Kidney glomerular epithelial cell (primary cell): ENCODE data around the gene LDLRAD3.
A peak's percentile ranks its signal among the peaks of the same experiment; 100 is the strongest.
"Not testable (repeated sequence)": the region's sequence is repeated elsewhere in the genome, so short reads cannot be mapped to it uniquely, and the experiment has no call there.

ENCODE experiments used
- DNase-seq: peaks from one replicate; lab custom pipeline; 2025; lab: John Stamatoyannopoulos, UW

The LDLRAD3 gene, protein sequence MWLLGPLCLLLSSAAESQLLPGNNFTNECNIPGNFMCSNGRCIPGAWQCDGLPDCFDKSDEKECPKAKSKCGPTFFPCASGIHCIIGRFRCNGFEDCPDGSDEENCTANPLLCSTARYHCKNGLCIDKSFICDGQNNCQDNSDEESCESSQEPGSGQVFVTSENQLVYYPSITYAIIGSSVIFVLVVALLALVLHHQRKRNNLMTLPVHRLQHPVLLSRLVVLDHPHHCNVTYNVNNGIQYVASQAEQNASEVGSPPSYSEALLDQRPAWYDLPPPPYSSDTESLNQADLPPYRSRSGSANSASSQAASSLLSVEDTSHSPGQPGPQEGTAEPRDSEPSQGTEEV

GRCh38 chr11:35943713-35944502, at the start of gene LDLRAD3:
TSS of gene LDLRAD3 (plus strand) at chr11:35944062. CDS start at chr11:35944099, 37 bp downstream.
- peak; percentile 53 for DNase-seq

DNA sequence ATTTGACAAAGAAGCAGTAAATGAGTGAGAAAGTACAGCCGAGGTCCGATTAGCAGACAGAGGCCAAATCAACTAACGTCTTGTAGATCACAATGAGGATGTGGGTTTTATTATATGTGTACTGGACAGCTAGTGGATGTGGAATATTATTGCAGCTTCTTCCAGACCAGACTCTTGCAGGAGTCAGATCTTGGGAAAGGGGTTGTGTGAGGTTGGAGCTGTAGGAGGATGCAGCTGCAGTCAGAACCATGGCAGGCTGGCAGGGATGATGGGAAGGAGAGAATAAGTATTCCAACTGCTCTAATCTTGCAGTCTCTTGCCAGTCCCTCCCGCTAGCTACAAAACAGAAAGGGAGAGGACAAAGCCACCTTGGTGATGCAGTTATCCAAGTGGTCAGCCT, 46.8 kb upstream of the LDLRAD3 start:
- DNase-seq: no peak

DNA sequence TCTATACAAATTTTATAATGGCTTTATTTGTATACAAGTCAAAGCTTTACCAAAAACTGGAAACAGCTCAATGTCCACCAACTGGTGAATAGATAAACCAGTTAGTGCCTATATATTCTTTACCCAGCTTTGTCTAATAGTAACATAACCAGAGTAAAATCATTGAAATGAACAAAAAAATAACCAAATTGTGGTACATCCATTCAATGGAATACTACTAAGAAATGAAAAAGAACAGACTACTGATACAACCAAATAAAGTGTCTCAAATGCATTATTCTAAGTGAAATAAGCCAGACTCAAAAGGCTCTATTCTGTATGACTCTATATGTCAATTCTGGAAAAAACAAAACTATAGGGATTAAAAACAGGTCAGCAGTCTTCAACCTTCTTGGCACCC, 40.9 kb upstream of the LDLRAD3 start:
- no peak for DNase-seq

DNA sequence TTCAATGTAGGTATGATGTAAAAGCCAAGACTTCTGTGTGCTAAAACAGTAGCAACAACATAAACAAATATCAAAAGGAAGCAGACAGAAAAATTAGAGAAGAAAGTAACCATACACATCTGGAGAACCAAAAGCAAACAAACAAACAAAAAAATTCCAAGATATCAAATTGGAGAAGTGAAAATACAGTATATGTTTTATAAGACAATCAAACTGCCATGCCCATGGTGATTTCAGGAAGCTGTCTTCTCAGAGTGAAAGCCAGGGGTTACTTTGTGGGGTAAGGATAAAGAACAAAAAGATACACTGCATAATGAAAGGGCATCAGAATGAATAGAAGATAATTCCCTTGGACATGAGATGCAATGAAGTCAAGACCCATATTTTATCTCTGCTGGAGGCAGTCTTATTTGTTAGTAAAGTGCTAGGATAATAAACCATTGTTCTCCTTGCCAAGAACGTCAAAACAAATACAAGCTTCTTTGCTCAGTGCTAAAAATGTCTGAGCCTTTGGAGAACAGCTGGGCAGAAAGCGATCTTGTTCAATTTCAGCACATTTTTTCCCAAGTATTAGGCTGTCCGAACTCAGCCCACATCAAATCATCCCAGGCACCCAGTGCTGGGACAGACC, 38.1 kb upstream of the LDLRAD3 start:
- no peak for DNase-seq

GRCh38 chr11:35906277-35906661, 37.6 kb upstream of the LDLRAD3 start:
- DNase-seq: no peak

DNA sequence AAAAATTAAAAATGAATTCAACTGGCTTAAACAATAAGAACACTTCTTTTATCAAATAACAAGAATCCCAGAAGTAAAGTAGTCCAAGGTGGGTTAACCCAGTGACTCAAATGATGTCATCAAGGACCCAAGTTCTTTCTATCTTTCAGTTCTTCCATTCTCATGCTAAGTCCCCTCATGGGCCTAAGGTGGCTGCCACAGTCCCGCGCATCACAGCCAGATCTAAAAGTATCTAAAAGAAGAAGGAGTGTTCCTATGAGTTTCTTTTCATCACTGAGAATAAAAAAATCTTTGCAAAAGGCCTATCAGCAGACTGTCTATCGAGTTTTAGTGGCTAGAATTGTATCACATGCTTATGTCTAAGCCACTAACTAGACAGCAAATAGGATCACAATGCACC, 37.2 kb upstream of the LDLRAD3 start:
- DNase-seq: no peak

DNA sequence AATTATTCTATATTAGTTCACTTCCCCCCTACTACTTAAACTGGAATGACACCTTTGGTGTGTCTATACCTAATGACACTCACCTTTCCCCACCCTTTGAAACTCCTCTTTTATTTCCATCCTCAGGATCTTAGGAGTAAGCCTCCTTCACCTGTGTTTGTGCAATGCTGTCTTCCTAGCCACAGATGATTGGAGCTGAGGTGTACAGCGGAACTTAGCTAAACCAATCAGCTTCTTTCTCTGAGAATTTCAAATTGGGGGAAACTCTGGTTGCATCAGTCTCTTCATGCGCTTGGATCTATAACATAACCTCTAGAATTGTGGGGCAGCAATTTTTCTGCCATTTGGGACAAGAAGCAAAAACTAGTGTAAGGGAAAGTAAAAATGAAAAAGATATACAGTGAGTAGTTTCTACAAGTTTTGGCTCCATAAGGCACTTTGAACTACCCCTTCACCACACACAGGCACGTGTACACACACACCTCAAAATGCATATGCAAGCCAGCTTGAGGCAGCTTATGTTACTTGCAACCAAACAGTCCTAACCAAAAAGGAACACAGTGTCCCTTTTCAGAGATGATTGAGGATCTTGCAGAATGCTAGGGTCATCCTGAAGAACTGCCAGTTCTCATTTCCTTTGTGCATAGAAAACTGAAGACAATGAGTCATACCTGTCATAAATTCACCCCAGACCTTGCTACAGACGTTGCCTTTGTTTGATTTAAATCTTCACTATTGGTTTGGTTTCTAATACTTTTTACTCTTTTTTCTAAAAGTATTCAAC, 36.0 kb upstream of the LDLRAD3 start:
- peak; percentile 13 for DNase-seq

- DNase-seq: not testable (repeated sequence)
These were observed 35.5 kb upstream of the LDLRAD3 start for GRCh38 chr11:35908432-35908771.

GRCh38 chr11:35909511-35910265, 34.2 kb upstream of the LDLRAD3 start:
- DNase-seq: no peak

- no peak for DNase-seq
These were observed 32.8 kb upstream of the LDLRAD3 start for GRCh38 chr11:35911013-35911412.

GRCh38 chr11:35911616-35912165, 32.2 kb upstream of the LDLRAD3 start:
- DNase-seq: no peak

DNA sequence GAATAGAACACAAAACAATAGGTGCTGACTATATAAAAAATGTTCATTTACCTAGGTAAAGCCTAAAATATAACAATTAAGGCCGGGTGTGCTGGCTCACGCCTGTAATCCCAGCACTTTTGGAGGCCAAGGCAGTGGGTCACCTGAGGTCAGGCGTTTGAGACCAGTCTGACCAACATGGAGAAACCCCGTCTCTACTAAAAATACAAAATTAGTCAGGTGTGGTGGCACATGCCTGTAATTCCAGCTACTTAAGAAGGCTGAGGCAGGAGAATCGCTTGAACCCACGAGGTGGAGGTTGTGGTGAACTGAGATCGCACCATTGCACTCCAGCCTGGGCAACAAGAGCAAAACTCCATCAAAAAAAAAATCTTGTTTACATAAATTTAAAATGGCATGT, 31.4 kb upstream of the LDLRAD3 start:
- DNase-seq: not testable (repeated sequence)

DNA sequence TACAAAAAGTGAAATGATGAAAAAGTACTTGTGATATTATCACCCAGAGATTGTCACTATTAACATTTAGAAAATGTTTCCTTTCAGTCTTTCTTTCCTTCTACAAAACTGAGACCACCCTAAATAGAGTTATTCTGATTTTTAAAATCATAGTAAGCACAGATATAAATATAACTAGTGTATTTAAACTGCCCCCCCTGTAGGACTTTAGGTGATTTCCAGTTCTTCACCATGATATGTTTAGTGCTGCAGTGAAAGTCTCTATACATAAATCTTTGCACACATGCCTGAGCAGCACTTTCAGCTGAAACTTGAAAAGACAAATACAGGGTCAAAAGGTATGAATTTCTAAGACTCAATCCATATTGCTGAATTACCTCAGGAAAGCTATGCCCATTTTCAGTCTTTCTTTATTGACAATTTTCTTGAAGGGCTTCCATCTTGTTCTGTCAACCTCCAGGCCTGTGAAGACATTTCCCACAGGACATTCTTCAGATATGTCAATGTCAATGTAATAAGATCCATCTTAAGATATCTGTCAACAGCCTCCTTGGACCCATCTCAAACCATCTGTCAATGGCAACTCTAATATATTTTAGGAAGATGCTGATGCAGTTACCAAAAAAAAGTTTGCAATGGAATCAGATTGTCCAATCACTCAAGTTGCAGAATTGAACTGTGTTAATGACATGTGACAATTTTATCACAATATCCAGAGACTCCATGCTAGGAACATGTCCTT, 30.8 kb upstream of the LDLRAD3 start:
- DNase-seq: no peak

DNA sequence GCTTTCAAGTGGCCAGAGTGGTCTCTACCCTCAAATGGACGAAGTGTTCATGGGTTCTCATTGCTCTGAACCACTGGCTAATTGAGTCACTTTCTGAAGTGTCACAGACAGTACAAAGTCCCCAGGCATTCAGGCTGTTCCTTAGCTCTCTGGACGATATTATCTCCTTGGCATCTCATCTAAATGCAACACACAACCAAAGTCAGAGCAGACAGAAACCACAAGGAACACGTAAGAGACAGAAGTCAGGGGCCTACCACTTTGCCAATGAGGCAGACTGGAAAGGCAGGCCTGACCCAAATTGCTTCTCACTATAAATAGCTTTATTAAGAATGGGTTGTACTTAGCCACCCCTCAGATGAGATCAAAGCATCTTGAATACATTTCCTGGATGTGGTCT, 29.0 kb upstream of the LDLRAD3 start:
- DNase-seq: no peak

GRCh38 chr11:35916270-35916669, 27.6 kb upstream of the LDLRAD3 start:
- DNase-seq: no peak

DNA sequence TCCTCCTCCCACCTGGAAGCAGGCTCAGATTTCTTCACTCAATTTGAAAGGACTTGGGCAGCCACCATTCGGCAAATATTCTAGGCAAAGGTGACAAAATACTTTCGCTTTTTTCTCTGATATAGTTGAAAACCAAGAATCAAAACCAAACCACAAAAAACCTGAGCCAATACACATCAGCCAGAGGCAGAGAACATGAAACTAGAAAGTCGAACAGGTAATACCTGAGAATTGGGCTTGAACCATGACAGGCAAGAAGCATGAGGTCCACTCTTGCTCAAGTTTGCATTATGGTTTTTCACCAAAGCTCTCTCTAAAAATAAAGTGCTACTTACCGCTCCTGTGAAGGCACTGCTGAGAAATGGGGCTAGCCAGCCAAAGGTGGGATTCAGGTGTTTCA, 26.2 kb upstream of the LDLRAD3 start:
- DNase-seq: no peak

DNA sequence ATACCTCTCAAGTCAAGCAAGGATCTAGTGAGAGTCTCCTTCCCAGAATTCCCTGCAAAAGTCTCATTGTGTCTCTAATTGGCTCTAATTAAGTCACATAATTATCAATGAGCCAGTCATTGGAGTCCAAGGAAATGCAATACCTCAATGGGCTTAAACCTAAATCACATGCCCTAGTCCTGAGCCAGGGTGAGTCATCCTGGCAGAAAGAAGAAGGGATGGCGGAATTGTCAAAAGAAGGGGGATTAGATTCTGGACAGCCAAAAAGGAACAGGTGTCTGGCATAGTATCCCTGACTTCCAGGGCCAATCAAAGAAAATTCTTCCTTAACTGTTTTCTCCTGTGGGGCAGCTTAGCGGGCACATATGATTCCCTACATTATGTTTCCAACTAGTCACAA, 25.1 kb upstream of the LDLRAD3 start:
- DNase-seq: no peak

- DNase-seq: no peak
These were observed 24.6 kb upstream of the LDLRAD3 start for GRCh38 chr11:35919244-35919643.

- DNase-seq: no peak
These were observed 20.4 kb upstream of the LDLRAD3 start for GRCh38 chr11:35923452-35923851.

DNA sequence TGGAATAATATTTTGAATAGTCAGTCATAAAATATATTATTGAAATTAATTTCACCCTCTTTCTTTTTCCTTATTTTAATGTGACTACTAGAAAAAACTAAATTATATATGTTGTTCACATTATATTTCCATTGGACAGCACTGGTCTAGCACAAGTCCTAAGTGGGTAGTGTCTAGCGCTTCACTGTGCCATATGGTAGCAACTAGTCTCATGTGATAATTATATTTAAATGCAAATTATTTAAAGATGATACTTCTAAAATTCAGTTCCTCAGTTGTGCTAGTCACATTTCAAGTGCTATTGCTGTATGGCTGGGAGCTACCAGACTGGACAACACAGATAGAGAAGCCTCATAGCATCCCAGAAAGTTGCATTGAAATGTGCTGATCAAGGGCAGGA, 19.1 kb upstream of the LDLRAD3 start:
- no peak for DNase-seq

GRCh38 chr11:35927104-35927503, 16.8 kb upstream of the LDLRAD3 start:
- no peak for DNase-seq
